ENCODE data around the gene SNRPF.

Gene SNRPF

GRCh38 chr12:95857799-95858198 is 953 bp upstream of the SNRPF start:
- no peak overlapping the region for H3K4me3 ChIP-seq (ENCODE audit: low read depth, low read length)
- TF ChIP-seq CTCF (IDR thresholded peaks at IDR 0.05; ENCODE audit: low read depth, low read length) (no peak), MAX (IDR thresholded peaks at IDR 0.05; ENCODE audit: low read depth, low read length) (no peak), POLR2A (IDR thresholded peaks at IDR 0.05; ENCODE audit: extremely low read depth, insufficient read length) (no peak), MYC (IDR thresholded peaks at IDR 0.05; ENCODE audit: low read depth, low read length) (no peak)
- DNase-seq (ENCODE audit: low read depth): no peak

- peak; percentile 56 for DNase-seq (ENCODE audit: low read depth)
- H3K4me3 ChIP-seq (ENCODE audit: low read depth, low read length): peak overlapping the region; percentile 86
- TF ChIP-seq MAX (IDR thresholded peaks at IDR 0.05; ENCODE audit: low read depth, low read length): no peak
- TF ChIP-seq POLR2A (IDR thresholded peaks at IDR 0.05; ENCODE audit: extremely low read depth, insufficient read length): no peak
- no peak for TF ChIP-seq MYC (IDR thresholded peaks at IDR 0.05; ENCODE audit: low read depth, low read length)
- TF ChIP-seq CTCF (IDR thresholded peaks at IDR 0.05; ENCODE audit: low read depth, low read length): no peak
Measured at GRCh38 chr12:95859344-95859816, 628 bp downstream of the SNRPF start.

- DNase-seq (ENCODE audit: low read depth): peak; percentile 44
- H3K4me3 ChIP-seq (ENCODE audit: low read depth, low read length): peak overlapping the region; percentile 86
- TF ChIP-seq CTCF (IDR thresholded peaks at IDR 0.05; ENCODE audit: low read depth, low read length): no peak
- no peak for TF ChIP-seq MAX (IDR thresholded peaks at IDR 0.05; ENCODE audit: low read depth, low read length)
- no peak for TF ChIP-seq POLR2A (IDR thresholded peaks at IDR 0.05; ENCODE audit: extremely low read depth, insufficient read length)
- TF ChIP-seq MYC (IDR thresholded peaks at IDR 0.05; ENCODE audit: low read depth, low read length): no peak
Measured at GRCh38 chr12:95859947-95860850, 1.4 kb downstream of the SNRPF start.

GRCh38 chr12:95862038-95862437 is 3.3 kb downstream of the SNRPF start:
- no peak overlapping the region for H3K4me3 ChIP-seq (ENCODE audit: low read depth, low read length)
- TF ChIP-seq MAX (IDR thresholded peaks at IDR 0.05; ENCODE audit: low read depth, low read length): no peak
- TF ChIP-seq CTCF (IDR thresholded peaks at IDR 0.05; ENCODE audit: low read depth, low read length): no peak
- TF ChIP-seq POLR2A (IDR thresholded peaks at IDR 0.05; ENCODE audit: extremely low read depth, insufficient read length): no peak
- TF ChIP-seq MYC (IDR thresholded peaks at IDR 0.05; ENCODE audit: low read depth, low read length): no peak
- DNase-seq (ENCODE audit: low read depth): no peak

GRCh38 chr12:95863337-95863736 is 4.6 kb downstream of the SNRPF start:
- DNase-seq (ENCODE audit: low read depth): no peak
- TF ChIP-seq MAX (IDR thresholded peaks at IDR 0.05; ENCODE audit: low read depth, low read length) (no peak), CTCF (IDR thresholded peaks at IDR 0.05; ENCODE audit: low read depth, low read length) (no peak), MYC (IDR thresholded peaks at IDR 0.05; ENCODE audit: low read depth, low read length) (no peak), POLR2A (IDR thresholded peaks at IDR 0.05; ENCODE audit: extremely low read depth, insufficient read length) (no peak)
- H3K4me3 ChIP-seq (ENCODE audit: low read depth, low read length): no peak overlapping the region
